ENCODE measurements around the gene BTAF1.
"Not testable (repeated sequence)": the region's sequence is repeated elsewhere in the genome, so short reads cannot be mapped to it uniquely, and the experiment has no call there.

BTAF1 gene

GRCh38 chr10:92010047-92010735 is 86.6 kb downstream of the BTAF1 start:
- in situ Hi-C loops (cut with MboI; ENCODE audit: low pct_unique_long_range_greater_than_20kb, low sequenced_read_pairs, unreplicated experiment) = no loop called here
- DNase-seq (ENCODE audit: low spot score) = no peak
- TF ChIP-seq CTCF (IDR thresholded peaks at IDR 0.05; ENCODE audit: extremely low read depth, insufficient read depth, missing control alignments) = no peak

- in situ Hi-C loops (cut with MboI; ENCODE audit: low pct_unique_long_range_greater_than_20kb, low sequenced_read_pairs, unreplicated experiment) = no loop called here
- TF ChIP-seq CTCF (IDR thresholded peaks at IDR 0.05; ENCODE audit: extremely low read depth, insufficient read depth, missing control alignments) = no peak
- no peak for DNase-seq (ENCODE audit: low spot score)
Observed at GRCh38 chr10:92011560-92012214, 88.1 kb downstream of the BTAF1 start.

- no peak for TF ChIP-seq CTCF (IDR thresholded peaks at IDR 0.05; ENCODE audit: extremely low read depth, insufficient read depth, missing control alignments)
- DNase-seq (ENCODE audit: low spot score) = no peak
Observed at GRCh38 chr10:92014620-92015019, 91.0 kb downstream of the BTAF1 start.

GRCh38 chr10:92024700-92025099 is 101.1 kb downstream of the BTAF1 start:
- TF ChIP-seq CTCF (IDR thresholded peaks at IDR 0.05; ENCODE audit: extremely low read depth, insufficient read depth, missing control alignments) = no peak
- in situ Hi-C loops (cut with MboI; ENCODE audit: low pct_unique_long_range_greater_than_20kb, low sequenced_read_pairs, unreplicated experiment) = no loop called here
- no peak for DNase-seq (ENCODE audit: low spot score)

More at GRCh38 chr10:92014620-92015019, 91.0 kb downstream of the BTAF1 start:
- in situ Hi-C loops (cut with MboI; ENCODE audit: low pct_unique_long_range_greater_than_20kb, low sequenced_read_pairs, unreplicated experiment) = no loop called here

- in situ Hi-C loops (cut with MboI; ENCODE audit: low pct_unique_long_range_greater_than_20kb, low sequenced_read_pairs, unreplicated experiment); DNase-seq (ENCODE audit: low spot score): not testable (repeated sequence)
Observed at GRCh38 chr10:92025340-92025739, 101.8 kb downstream of the BTAF1 start.

- no peak for DNase-seq (ENCODE audit: low spot score)
- no peak for TF ChIP-seq CTCF (IDR thresholded peaks at IDR 0.05; ENCODE audit: extremely low read depth, insufficient read depth, missing control alignments)
- in situ Hi-C loops (cut with MboI; ENCODE audit: low pct_unique_long_range_greater_than_20kb, low sequenced_read_pairs, unreplicated experiment) = no loop called here
Observed at GRCh38 chr10:92027141-92027540, 103.6 kb downstream of the BTAF1 start.

- in situ Hi-C loops (cut with MboI; ENCODE audit: low pct_unique_long_range_greater_than_20kb, low sequenced_read_pairs, unreplicated experiment) = no loop called here
- no peak for TF ChIP-seq CTCF (IDR thresholded peaks at IDR 0.05; ENCODE audit: extremely low read depth, insufficient read depth, missing control alignments)
- no peak for DNase-seq (ENCODE audit: low spot score)
Observed at GRCh38 chr10:92031580-92031979, 108.0 kb downstream of the BTAF1 start.

- DNase-seq (ENCODE audit: low spot score); in situ Hi-C loops (cut with MboI; ENCODE audit: low pct_unique_long_range_greater_than_20kb, low sequenced_read_pairs, unreplicated experiment): not testable (repeated sequence)
Observed at GRCh38 chr10:92033070-92033469, 109.5 kb downstream of the BTAF1 start.
